Spleen (tissue), 11 donors: ENCODE data around the gene CUL7. TPM values are rescaled to one million over a fixed set of nuclear protein-coding genes. Genes with fewer than 3 reads are reported as not detected.
A peak's percentile ranks its signal among the peaks of the same experiment; 100 is the strongest.

ENCODE experiments used
- DNase-seq: peaks from one replicate; pipeline ENCODE4 v3.0.0-alpha.2; 2020
- H3K27ac ChIP-seq, 8 donors: fragments of 200-600 bp; sonication (generic) in 7 of 8; 1 replicate in 4 of 8; 2 replicates in 4 of 8; pipeline versions ENCODE4 v1.5.0 to v1.8.0; 2016 to 2021; ENCODE audit warnings: inconsistent platforms in 4 of 8, mild to moderate bottlenecking in 4 of 8, moderate library complexity in 1 of 8
- H3K27me3 ChIP-seq, 7 donors: fragments of 200-600 bp; sonication (generic) in 6 of 7; replicated peaks in 1 of 7; 1 replicate in 4 of 7; 2 replicates in 3 of 7; pipeline versions ENCODE4 v1.5.0 to v1.8.0; 2016 to 2021; ENCODE audit warnings: inconsistent platforms in 3 of 7, mild to moderate bottlenecking in 1 of 7
- H3K36me3 ChIP-seq, 6 donors: fragments of 200-600 bp; sonication (generic) in 5 of 6; 1 replicate in 4 of 6; 2 replicates in 2 of 6; pipeline versions ENCODE4 v1.5.0 to v1.8.0; 2016 to 2021; ENCODE audit warnings: inconsistent platforms in 2 of 6
- H3K4me1 ChIP-seq, 6 donors: fragments of 200-600 bp; sonication (generic) in 5 of 6; 1 replicate in 3 of 6; 2 replicates in 3 of 6; pipeline versions ENCODE4 v1.5.0 to v1.8.0; 2016 to 2021; ENCODE audit warnings: inconsistent platforms in 3 of 6
- H3K4me3 ChIP-seq, 8 donors: fragments of 200-600 bp; sonication (generic) in 7 of 8; 1 replicate in 4 of 8; 2 replicates in 4 of 8; pipeline versions ENCODE4 v1.5.0 to v1.8.0; 2016 to 2021; ENCODE audit warnings: inconsistent platforms in 4 of 8, mild to moderate bottlenecking in 4 of 8, moderate library complexity in 2 of 8
- H3K9me3 ChIP-seq, 8 donors: fragments of 200-600 bp; sonication (generic) in 7 of 8; 1 replicate in 4 of 8; 2 replicates in 4 of 8; pipeline versions ENCODE4 v1.5.0 to v1.8.0; 2016 to 2021; ENCODE audit warnings: inconsistent platforms in 4 of 8
- CTCF ChIP-seq, 11 experiments: fragments of 200-600 bp in 7 of 11; fragments of 450-650 bp in 4 of 11; sonication (generic) in 4 of 11; IDR thresholded peaks in 8 of 11; conservative IDR thresholded peaks in 3 of 11; 1 replicate in 7 of 11; 2 replicates in 4 of 11; pipeline versions ENCODE4 v1.4.0 to v1.8.0; 2016 to 2021; ENCODE audit warnings: antibody characterized with exemption in 11 of 11, inconsistent platforms in 4 of 11, mild to moderate bottlenecking in 1 of 11
- POLR2A ChIP-seq, 3 donors: fragments of 450-650 bp; IDR thresholded peaks; one replicate each; pipeline ENCODE4 v1.5.1; 2017; ENCODE audit warnings: antibody characterized with exemption in 3 of 3, mild to moderate bottlenecking in 1 of 3
- POLR2AphosphoS5 ChIP-seq, 3 donors: sonication (generic); formaldehyde crosslinking; IDR thresholded peaks; one replicate each; pipeline ENCODE4 v1.5.1; 2017; ENCODE audit warnings: antibody characterized with exemption in 3 of 3
- WGBS, 5 donors: extraction: QIAGEN DNeasy Blood & Tissue Kit in 3 of 5; methylation state at CpG; one replicate each; pipeline versions ENCODE4 v1.1.5 to v1.1.7; 2013 to 2018; 5-methylcytosine and 5-hydroxymethylcytosine counted together
- intact Hi-C: fragments of 100-400 bp; cut with DNase I; formaldehyde crosslinking; loops from one replicate; pipeline ENCODE4 v1.15.0; 2023; ENCODE audit warnings: low total_unique reads
- polyA plus RNA-seq, 3 donors: library from polyadenylated mRNA; stranded (reverse); fragments of 200-250 nt; gene quantifications; one replicate each; pipeline ENCODE4 v1.2.1, GENCODE V29; 2013
- total RNA-seq, 7 donors: library from RNA; depleted of rRNA in 3 of 7; stranded (reverse); fragments of >200 nt in 3 of 7; fragmentation: NEBNext Ultra II Directional in 4 of 7; extraction: Animal tissue kit (Norgen Biotek cat#: 25700) in 4 of 7; gene quantifications; one replicate each; pipeline versions ENCODE4 v1.1.0 to v1.2.1, GENCODE V29; 2016 to 2021
- donor health status: healthy with polysubstance abuse.
- donor health status: DM: no; HTN: no; CAD: no; lungs with moderate emphysema.
- donor health status: DM: no; HTN: no; CAD: no.
- donor health status: Bipolar disorder and iron deficiency.
- donor health status: healthy.
- donor health status: DM: no; HTN: no; CAD: no.
- donor health status: DM: yes; HTN: yes; CAD: no.

The CUL7 gene
- total and polyA plus RNA-seq, 10 donors, result 3.6 to 23.1 (median 13.7) TPM

GRCh38 chr6:43096451-43097097 is 42.9 kb upstream of the CUL7 start:
- H3K4me1 ChIP-seq, result peaks cover 0 to 46% (median 9%) of the 10 kb centered on the region in 6 donors
- intact Hi-C loops, result no loop called here
- H3K27me3 ChIP-seq, result no peaks in the 10 kb centered on the region
- H3K27ac ChIP-seq, result peak overlapping the region in 5 of 8 donors; percentile 26 to 57 (median 40)
- no peaks in the 10 kb centered on the region for H3K36me3 ChIP-seq
- 34 to 73% (median 50%) methylated on average over 6 to 8 of the region's 8 CpGs for WGBS, 5 donors
- TF ChIP-seq POLR2AphosphoS5 (IDR thresholded peaks at IDR 0.05), result peak in 1 of 3 donors; percentile 13
- TF ChIP-seq CTCF (IDR thresholded peaks at IDR 0.05 in 8 of 11, conservative IDR thresholded peaks at IDR 0.05 in 3 of 11), result no peak
- no peak for TF ChIP-seq POLR2A (IDR thresholded peaks at IDR 0.05)
- no peak overlapping the region for H3K4me3 ChIP-seq
- DNase-seq, result peak; percentile 44
- no peaks in the 10 kb centered on the region for H3K9me3 ChIP-seq

GRCh38 chr6:43095939-43096338 is 42.3 kb upstream of the CUL7 start:
- intact Hi-C loops, result no loop called here
- WGBS, 5 donors, result 48 to 69% (median 55%) methylated on average over 4 to 7 of the region's 7 CpGs
- Histone ChIP-seq H3K36me3 (no peaks in the 10 kb centered on the region), H3K4me3 (no peak overlapping the region), H3K27me3 (no peaks in the 10 kb centered on the region), H3K27ac (peak overlapping the region in 4 of 8 donors; percentile 29 to 57 (median 41)), H3K4me1 (peaks cover 0 to 46% (median 9%) of the 10 kb centered on the region in 6 donors), H3K9me3 (no peaks in the 10 kb centered on the region)
- TF ChIP-seq POLR2AphosphoS5 (IDR thresholded peaks at IDR 0.05), result no peak
- no peak for TF ChIP-seq POLR2A (IDR thresholded peaks at IDR 0.05)
- no peak for TF ChIP-seq CTCF (IDR thresholded peaks at IDR 0.05 in 8 of 11, conservative IDR thresholded peaks at IDR 0.05 in 3 of 11)
- DNase-seq, result peak; percentile 53

GRCh38 chr6:43093436-43094289 is 40.0 kb upstream of the CUL7 start:
- Histone ChIP-seq H3K9me3 (no peaks in the 10 kb centered on the region), H3K4me1 (peaks cover 0 to 50% (median 13%) of the 10 kb centered on the region in 6 donors), H3K27ac (peak overlapping the region in 7 of 8 donors; percentile 8 to 51 (median 27)), H3K36me3 (no peaks in the 10 kb centered on the region), H3K4me3 (peak overlapping the region in 5 of 8 donors; percentile 4 to 49 (median 8)), H3K27me3 (no peaks in the 10 kb centered on the region)
- WGBS, 5 donors, result 61 to 79% (median 67%) methylated on average over 9 of the region's 9 CpGs
- TF ChIP-seq POLR2A (IDR thresholded peaks at IDR 0.05) (no peak), POLR2AphosphoS5 (IDR thresholded peaks at IDR 0.05) (peak in 1 of 3 donors; percentile 13), CTCF (IDR thresholded peaks at IDR 0.05 in 8 of 11, conservative IDR thresholded peaks at IDR 0.05 in 3 of 11) (no peak)
- DNase-seq, result peak; percentile 19
- intact Hi-C loops, result no loop called here

- Histone ChIP-seq H3K27me3 (no peaks in the 10 kb centered on the region), H3K4me1 (peaks cover 0 to 50% (median 13%) of the 10 kb centered on the region in 6 donors), H3K4me3 (no peak overlapping the region), H3K27ac (no peak overlapping the region), H3K9me3 (no peaks in the 10 kb centered on the region), H3K36me3 (no peaks in the 10 kb centered on the region)
- intact Hi-C loops, result no loop called here
- TF ChIP-seq POLR2AphosphoS5 (IDR thresholded peaks at IDR 0.05) (no peak), CTCF (IDR thresholded peaks at IDR 0.05 in 8 of 11, conservative IDR thresholded peaks at IDR 0.05 in 3 of 11) (no peak), POLR2A (IDR thresholded peaks at IDR 0.05) (no peak)
- DNase-seq, result no peak
Measured at GRCh38 chr6:43092635-43093034, 39.0 kb upstream of the CUL7 start.
